Mononuclear cell (primary cell): Measurements from ENCODE around the gene AKNA. TPM values are rescaled to one million over a fixed set of nuclear protein-coding genes. Genes with fewer than 3 reads are reported as not detected.

ENCODE experiments used
- H3K27me3 ChIP-seq: 2 replicates; pipeline ENCODE4 v1.6.0; 2011; ENCODE audit warnings: low read length, control low read depth; ENCODE audit not compliant: insufficient read depth
- H3K4me1 ChIP-seq: 2 replicates; pipeline ENCODE4 v1.5.1; 2011; ENCODE audit warnings: mild to moderate bottlenecking, low read length, control low read depth; ENCODE audit not compliant: insufficient read depth
- H3K4me3 ChIP-seq: 2 replicates; pipeline ENCODE4 v1.5.1; 2011; ENCODE audit warnings: mild to moderate bottlenecking, low read length, moderate library complexity
- H3K9me3 ChIP-seq: 2 replicates; pipeline ENCODE4 v1.5.1; 2011; ENCODE audit warnings: low read depth, mild to moderate bottlenecking, control low read depth, low read length
- total RNA-seq: library from RNA; depleted of rRNA; stranded (reverse); fragments of >200 nt; gene quantifications from one replicate; pipeline ENCODE4 v1.2.3, GENCODE V29; 2012

AKNA gene
- total RNA-seq, 1 donor: 99.5 TPM

DNA sequence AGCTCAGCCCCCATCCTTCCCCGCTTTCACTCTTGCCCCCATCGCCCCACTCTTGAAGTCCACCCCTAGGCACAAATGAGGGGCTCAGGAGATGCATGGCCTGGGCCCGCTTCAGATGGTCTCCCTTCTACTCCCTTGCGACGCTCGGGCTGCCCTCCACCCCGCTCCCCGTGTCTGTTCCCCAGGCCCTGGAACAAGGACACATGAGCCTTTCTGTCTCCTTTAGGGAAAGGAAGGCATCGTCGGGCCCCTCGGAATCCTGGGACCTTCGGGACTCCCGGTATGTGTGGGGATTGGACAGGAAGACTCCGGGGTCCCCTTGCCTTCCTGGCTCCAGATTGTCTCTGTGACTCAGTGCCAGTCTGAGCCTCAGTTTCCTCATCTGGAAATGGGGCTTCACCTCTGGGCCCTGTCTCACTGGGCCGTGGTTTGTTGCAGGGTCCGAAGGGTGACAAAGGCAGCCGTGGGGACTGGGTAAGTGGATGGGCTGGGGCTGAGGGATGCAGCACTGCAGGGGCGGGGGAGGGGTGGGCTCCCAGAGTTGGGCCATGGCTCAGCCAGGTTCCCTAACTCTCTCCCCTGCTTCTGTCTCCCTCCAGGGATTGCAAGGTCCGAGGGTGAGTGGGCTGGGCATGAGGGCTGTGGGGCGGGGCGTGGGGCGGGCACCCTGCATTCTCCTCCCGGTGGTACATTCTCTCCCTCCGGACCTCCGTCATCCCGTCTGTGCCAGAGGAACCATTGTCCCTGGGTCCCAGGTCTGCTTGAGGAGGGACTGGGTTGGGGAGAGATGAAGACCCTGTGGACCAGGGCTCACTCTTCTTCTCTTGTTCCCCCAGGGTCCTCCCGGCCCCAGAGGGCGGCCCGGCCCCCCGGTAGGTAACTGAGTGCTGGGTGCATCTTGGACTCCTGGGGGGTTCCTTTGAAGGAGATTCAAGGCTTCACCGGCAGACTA, 86.7 kb downstream of the AKNA start:
- H3K27me3 ChIP-seq: peaks cover 7% of the 10 kb centered on the region
- H3K4me1 ChIP-seq: no peaks in the 10 kb centered on the region
- peaks cover 7% of the 10 kb centered on the region for H3K9me3 ChIP-seq
- no peak overlapping the region for H3K4me3 ChIP-seq

- Histone ChIP-seq H3K27me3 (peaks cover 7% of the 10 kb centered on the region), H3K4me1 (no peaks in the 10 kb centered on the region), H3K9me3 (peaks cover 10% of the 10 kb centered on the region), H3K4me3 (no peak overlapping the region)
Observed at GRCh38 chr9:114300153-114300845, 87.5 kb downstream of the AKNA start.

- no peaks in the 10 kb centered on the region for H3K4me1 ChIP-seq
- peaks cover 9% of the 10 kb centered on the region for H3K27me3 ChIP-seq
- H3K9me3 ChIP-seq: peaks cover 18% of the 10 kb centered on the region
- H3K4me3 ChIP-seq: no peak overlapping the region
Observed at GRCh38 chr9:114299286-114300152, 88.3 kb downstream of the AKNA start.

DNA sequence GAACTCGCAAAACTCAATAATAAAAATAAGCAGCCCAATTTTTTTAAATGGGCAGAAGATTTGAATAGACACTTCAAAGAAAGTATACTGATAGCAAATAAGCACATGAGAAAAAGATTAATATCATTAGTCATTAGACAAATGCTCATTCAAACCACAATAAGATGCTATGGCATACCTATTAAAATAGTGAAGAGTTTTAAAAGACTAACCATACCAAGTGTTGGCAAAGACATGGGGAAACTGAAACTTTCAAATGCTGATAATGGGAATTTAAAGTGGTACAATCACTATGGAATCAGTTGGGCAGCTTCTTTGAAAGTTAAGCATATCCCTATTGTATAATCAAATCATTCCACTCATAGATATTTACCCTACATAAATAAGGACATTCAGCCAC, 91.4 kb downstream of the AKNA start:
- H3K27me3 ChIP-seq: peaks cover 9% of the 10 kb centered on the region
- H3K4me1 ChIP-seq: no peaks in the 10 kb centered on the region
- H3K4me3 ChIP-seq: no peak overlapping the region
- peaks cover 20% of the 10 kb centered on the region for H3K9me3 ChIP-seq

DNA sequence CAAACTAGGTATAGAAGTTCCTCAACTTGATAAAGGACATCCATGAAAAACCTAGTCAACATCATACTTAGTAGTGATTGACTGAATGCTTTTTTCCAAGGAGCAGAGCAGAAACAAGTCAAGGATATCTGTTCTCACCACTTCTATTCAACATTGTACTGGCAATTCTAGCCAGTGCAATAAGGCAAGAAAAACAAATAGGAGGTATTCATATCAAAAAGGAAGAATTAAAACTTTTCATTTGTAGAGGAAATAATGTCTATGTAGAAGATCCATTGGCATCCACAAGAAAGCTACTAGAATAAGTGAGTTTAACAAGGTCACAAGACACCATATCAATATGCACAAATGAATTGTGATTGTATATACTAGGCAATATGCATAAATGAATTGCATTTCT, 93.1 kb downstream of the AKNA start:
- Histone ChIP-seq H3K4me3 (no peak overlapping the region), H3K27me3 (peaks cover 9% of the 10 kb centered on the region), H3K4me1 (no peaks in the 10 kb centered on the region), H3K9me3 (peaks cover 20% of the 10 kb centered on the region)

GRCh38 chr9:114291886-114292590, 95.7 kb downstream of the AKNA start:
- Histone ChIP-seq H3K27me3 (peaks cover 6% of the 10 kb centered on the region), H3K9me3 (peaks cover 20% of the 10 kb centered on the region), H3K4me3 (no peak overlapping the region), H3K4me1 (no peaks in the 10 kb centered on the region)

DNA sequence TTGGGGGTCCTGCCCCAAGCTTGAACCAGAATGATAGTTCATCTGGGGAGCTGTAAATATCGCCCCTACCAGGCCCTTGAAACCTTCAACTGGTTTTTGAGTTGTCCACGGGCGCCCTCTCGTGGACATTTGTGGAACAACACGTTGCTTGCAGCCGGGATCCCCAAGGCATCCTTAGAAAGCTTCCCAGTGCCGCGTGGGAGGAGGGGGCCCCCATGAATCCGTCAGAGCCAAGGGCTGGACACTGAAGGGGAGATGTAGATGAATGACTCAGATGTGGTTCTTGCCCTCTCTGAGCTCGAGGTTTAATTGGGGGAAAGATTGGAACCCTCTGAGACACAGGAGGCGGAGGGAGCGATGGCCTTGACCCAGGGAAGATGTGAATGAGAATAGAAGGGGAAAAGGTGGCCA, 96.7 kb downstream of the AKNA start:
- H3K9me3 ChIP-seq: peaks cover 12% of the 10 kb centered on the region
- H3K4me1 ChIP-seq: no peaks in the 10 kb centered on the region
- no peak overlapping the region for H3K4me3 ChIP-seq
- H3K27me3 ChIP-seq: peaks cover 2% of the 10 kb centered on the region

- Histone ChIP-seq H3K9me3 (peaks cover 12% of the 10 kb centered on the region), H3K27me3 (peaks cover 2% of the 10 kb centered on the region), H3K4me3 (no peak overlapping the region), H3K4me1 (no peaks in the 10 kb centered on the region)
Observed at GRCh38 chr9:114290561-114290986, 97.2 kb downstream of the AKNA start.

DNA sequence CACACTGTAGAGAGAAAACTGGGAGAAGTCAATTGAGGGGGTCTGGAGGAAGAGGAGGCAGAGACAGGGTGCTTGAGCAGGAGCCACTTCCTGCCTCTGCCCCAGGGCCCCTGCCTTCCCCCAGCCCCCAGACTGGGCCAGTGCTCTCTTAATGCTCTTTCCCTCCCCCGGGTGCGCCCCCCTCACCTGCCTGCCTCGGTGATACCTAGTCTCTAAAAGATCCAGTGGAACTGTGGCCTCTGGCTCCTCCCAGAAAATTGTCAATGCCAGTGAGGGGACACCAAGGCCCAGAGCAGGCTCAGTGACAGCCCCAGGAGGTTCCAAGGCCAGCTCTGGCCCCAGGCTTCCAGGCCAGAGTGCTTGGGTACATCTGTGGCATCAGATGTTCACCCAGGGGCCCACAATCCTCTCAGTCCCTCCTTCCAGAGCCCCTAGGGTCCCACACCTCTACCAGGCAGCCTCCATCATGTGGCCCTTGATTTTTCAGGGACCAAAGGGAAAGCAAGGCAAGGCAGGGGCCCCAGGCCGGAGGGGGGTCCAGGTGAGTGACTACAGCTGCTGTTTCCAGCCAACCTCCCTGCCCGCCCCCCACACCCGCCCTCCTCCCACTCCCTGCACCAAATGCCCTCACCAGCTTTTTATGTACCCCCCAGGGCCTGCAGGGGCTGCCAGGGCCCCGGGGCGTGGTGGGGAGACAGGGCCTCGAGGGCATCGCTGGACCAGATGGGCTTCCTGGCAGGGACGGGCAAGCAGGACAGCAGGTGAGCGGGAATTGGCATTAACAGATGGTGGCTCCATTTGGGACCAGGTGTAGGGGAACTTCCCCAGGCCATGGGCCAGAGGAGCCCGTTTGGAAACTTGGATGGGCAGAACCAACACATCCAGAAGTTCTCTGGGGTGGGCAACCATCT, 98.0 kb downstream of the AKNA start:
- no peak overlapping the region for H3K4me3 ChIP-seq
- H3K27me3 ChIP-seq: no peaks in the 10 kb centered on the region
- H3K4me1 ChIP-seq: no peaks in the 10 kb centered on the region
- peaks cover 5% of the 10 kb centered on the region for H3K9me3 ChIP-seq

DNA sequence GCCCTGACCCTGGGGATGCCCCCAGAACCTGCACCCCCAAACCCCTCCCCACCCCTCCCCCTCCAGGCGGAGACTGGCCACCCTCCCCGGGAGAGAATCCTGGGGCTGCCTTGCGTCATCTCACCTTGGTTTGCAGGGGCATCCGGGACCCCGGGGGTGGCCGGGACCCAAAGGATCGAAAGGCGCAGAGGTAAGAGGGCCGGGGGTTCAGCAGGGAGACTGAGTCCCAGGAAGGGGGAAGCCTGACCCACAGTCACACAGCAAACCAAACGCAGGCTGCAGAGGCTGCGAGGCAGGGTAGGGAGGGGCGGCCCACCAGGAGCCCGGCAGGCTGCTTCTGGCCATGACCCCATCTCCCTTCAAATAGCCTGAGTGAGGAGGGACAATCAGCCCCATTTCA, 98.7 kb downstream of the AKNA start:
- Histone ChIP-seq H3K27me3 (no peaks in the 10 kb centered on the region), H3K4me3 (no peak overlapping the region), H3K4me1 (no peaks in the 10 kb centered on the region), H3K9me3 (no peaks in the 10 kb centered on the region)

DNA sequence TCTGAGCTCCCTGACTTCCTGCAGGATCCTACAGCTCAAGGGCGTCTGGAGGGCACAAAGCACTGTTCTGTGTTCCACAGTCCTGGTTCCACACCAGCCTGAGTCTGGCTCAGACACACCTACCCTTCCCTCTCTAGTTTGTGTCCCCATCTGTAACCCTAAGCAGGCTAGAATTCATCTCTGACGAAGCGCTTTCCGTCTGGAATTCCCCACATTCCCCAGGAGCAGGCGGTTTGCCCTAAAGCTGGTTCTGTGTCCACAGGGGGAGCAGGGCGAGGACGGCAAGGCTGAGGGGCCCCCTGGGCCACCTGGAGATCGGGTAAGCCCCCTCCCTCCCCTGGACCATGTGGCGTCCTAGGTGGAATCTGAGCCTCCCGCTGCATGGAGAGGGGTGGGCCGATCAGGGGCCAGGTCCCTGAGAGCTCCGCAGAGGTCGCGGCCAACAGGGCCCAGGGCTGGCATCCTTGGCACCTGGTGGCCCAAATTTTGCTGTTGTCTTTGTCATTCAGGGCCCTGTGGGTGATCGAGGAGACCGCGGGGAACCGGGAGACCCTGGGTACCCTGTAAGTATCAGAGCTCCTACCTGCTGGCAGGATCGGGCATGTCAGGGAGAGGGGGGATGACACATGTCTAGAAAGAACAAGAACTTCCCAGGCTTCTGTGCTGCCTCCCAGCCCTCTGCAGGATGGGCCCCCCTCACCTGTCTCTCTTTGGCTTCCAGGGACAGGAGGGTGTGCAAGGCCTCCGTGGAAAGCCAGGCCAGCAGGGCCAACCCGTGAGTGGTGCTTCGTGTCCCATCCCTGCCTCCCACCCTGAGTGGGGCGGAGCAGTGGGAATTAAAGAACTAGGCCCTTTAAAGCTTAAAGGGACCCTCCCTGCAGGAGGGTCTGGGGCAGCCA, 99.3 kb downstream of the AKNA start:
- H3K4me1 ChIP-seq: no peaks in the 10 kb centered on the region
- no peaks in the 10 kb centered on the region for H3K27me3 ChIP-seq
- H3K9me3 ChIP-seq: no peaks in the 10 kb centered on the region
- H3K4me3 ChIP-seq: no peak overlapping the region

- Histone ChIP-seq H3K27me3 (no peaks in the 10 kb centered on the region), H3K4me1 (no peaks in the 10 kb centered on the region), H3K4me3 (no peak overlapping the region), H3K9me3 (no peaks in the 10 kb centered on the region)
Observed at GRCh38 chr9:114287763-114288192, 100.0 kb downstream of the AKNA start.
